ENCODE results near the gene SGCA.

The SGCA gene

DNA sequence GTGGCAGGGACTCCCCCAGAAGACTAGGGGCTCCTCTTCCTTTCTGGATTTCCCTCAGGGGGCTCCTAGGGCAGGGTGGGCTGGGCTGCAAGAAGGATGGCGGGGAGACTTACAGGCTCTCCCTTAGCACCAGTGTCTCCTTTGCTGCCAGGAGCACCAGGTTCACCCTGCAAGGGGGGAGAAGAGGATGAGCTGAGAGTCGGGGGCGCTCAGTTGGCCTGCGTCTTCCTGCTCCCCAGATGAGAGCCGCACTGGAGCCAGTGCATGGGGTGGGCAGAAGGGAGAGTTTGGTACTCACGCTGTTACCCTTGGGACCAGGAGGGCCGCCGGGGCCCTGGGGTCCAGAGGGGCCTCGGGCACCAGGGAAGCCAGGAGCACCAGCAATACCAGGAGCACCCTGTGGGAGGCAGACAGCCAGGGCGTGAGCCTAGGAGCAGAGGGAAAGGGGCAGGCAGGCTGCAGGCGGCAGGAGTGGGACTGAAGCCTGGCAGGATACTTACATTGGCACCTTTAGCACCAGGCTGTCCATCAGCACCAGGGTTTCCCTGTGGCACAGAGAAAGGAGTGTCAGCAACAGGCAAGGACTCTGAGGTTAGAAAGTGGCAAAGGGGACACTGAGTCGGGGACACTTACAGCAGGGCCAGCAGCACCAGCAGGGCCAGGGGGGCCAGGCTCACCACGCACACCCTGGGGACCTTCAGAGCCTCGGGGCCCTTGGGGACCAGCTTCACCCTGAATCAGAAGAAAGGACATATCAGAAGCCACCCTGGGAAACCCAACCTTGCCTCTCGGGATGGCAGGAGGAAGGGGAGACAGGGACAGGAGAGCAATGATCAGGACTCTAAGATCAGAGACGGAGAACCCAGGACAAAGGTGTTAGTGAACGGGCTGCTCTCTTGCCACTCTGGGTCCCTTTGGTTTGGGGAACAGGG is 29.4 kb downstream of the SGCA start:
- no peak for DNase-seq (ENCODE audit: low spot score)

DNA sequence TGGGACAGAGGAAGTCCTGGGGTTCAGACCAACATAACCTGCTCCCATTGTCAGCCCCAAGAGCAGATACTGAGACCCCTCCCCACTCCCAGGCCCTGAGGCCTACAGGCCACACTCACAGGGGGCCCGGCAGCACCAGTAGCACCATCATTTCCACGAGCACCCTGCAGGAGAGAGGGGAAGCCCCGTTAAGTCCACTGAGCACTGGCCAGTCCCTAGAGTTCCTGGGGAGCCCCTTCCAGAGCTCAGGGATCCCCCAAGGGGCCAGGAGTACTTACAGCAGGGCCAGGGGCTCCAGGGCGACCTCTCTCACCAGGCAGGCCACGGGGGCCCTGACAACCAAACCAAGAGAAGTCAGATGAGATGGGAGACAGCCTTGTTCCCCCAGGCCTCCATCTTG is 30.2 kb downstream of the SGCA start:
- no peak for DNase-seq (ENCODE audit: low spot score)

GRCh38 chr17:50196826-50197225 is 31.0 kb downstream of the SGCA start:
- no peak for DNase-seq (ENCODE audit: low spot score)

- peak; percentile 39 for DNase-seq (ENCODE audit: low spot score)
Measured at GRCh38 chr17:50198026-50198669, 32.3 kb downstream of the SGCA start.

DNA sequence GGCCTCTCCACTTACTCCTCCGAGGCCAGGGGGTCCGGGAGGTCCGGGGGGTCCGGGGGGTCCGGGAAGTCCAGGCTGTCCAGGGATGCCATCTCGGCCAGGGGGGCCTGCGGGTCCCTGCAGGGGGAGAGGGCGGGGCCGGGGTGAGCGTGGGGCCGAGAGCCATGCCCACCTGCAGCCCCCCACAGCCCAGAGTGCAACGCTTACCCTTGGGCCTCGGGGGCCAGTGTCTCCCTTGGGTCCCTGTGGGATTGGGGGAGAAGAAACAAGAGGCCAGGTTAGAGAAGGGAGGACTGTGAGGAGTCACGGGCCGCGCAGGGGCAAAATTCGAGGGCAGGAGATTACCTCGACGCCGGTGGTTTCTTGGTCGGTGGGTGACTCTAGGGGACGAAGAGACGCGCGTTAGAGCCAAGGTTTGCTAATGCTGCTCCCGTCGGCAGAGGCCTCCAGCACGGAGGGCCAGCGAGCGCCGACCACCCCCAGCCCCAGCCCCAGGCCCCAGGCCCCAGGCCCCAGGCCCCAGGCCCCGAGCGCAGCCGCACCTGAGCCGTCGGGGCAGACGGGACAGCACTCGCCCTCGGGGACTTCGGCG is 33.5 kb downstream of the SGCA start:
- no peak for DNase-seq (ENCODE audit: low spot score)

GRCh38 chr17:50199803-50200456 is 34.1 kb downstream of the SGCA start:
- DNase-seq (ENCODE audit: low spot score): peak; percentile 58

DNA sequence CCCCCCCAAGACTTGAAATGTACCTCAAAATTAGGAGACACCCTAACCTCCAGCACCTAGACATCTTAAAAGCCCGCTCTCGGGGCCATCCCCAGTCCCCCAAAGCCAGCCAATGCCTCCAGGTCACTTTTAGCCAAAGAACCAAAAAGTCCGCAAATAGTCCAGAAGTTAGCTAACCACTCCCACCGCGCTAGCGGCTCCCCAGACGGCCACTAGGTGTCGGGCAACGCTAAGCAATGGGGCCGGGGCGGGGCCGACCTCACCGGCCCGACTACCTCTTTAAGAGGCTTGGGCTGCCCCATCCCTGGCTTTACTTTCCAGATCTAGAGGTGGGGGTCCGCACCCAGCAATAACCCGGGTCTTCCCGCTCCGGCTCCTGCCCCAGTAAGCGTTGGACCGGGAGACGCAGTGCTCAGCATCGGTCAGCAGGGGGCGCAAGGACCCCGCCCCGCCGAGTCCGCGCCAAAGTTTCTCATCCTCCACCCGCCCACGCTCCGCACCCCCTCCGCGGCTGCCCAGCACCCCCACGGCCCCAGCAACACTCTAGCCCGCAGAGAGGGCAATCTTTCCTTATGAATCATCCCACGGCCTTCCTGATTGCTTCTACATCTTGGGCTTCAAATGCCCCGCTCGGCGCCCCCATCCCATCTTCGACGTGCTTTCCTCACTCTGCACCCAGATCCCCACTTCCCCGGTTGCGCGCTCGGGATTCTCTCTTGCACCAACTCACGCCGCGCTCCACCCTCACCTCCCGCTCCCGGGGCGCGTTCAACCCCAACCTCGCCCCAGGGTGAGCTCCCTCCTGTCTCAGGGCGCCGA is 34.9 kb downstream of the SGCA start:
- peak; percentile 82 for DNase-seq (ENCODE audit: low spot score)

- DNase-seq (ENCODE audit: low spot score): peak; percentile 42
Measured at GRCh38 chr17:50201276-50201854, 35.6 kb downstream of the SGCA start, which contains the start of gene COL1A1. TSS of gene COL1A1 (minus strand) at chr17:50201631. CDS start at chr17:50201513, 118 bp downstream.

DNA sequence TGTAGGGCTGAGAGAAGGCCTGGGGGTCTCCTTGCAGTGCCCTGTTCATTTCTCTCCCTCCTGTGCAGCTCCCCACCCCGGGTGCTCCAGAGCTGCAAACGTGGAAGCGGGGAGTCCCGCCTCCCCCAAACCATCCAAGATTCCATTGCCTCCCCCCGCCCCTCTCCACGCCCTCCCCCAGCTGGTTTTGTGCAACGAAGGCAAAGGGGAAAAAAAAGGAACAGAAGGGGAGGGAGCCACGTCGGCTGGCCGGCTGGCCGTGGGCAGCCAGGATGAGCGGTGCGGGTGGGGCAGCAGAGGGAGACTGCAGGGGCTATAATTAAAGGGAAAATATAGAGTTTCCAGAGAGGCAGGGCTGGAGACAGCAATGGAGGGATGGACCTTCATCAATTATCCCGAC is 37.3 kb downstream of the SGCA start:
- no peak for DNase-seq (ENCODE audit: low spot score)

GRCh38 chr17:50203604-50204345 is 38.0 kb downstream of the SGCA start:
- DNase-seq (ENCODE audit: low spot score): no peak

GRCh38 chr17:50204431-50204830 is 38.6 kb downstream of the SGCA start:
- DNase-seq (ENCODE audit: low spot score): no peak

DNA sequence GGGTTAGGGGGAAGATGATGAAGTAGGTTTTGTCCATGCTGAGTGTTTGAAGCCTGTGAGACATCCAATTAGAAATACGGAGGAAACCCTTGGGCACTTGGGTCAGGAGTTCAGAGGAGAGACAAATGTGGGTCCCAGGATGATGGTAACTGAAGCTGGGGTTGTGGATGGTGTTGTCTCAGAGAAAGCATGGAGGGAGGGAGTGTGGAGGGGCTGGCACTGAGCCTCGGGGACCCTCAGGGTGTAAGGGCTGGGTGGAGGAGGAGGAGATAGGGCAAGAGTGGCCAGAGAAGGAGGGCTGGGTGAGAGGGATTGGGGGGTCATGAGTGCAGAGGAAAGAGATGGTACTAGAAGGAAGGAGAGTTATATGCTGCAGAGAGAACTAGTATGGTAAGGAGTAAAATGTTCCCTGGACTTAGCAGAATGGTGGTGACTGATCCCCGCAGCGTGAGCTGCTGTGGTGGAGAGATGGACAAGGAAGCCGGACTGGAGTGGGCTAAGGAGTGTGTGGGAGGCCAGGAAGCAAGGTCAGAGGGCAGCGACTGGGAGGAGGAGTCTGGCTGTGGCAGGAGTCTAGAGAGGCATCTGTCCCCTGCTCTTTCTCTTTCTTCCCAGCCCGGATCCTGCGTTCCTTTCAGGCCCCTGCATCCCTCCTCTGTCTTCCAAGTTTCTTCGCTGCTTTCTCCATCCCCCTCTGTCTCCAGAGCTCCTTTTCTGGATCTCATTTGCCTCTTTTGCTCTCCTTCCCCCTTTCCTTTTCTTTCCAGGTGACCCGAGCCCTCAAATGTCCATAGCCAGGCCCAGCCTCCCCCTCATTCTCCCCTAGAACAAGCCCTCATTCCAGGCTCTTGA is 39.5 kb downstream of the SGCA start:
- DNase-seq (ENCODE audit: low spot score): no peak

DNA sequence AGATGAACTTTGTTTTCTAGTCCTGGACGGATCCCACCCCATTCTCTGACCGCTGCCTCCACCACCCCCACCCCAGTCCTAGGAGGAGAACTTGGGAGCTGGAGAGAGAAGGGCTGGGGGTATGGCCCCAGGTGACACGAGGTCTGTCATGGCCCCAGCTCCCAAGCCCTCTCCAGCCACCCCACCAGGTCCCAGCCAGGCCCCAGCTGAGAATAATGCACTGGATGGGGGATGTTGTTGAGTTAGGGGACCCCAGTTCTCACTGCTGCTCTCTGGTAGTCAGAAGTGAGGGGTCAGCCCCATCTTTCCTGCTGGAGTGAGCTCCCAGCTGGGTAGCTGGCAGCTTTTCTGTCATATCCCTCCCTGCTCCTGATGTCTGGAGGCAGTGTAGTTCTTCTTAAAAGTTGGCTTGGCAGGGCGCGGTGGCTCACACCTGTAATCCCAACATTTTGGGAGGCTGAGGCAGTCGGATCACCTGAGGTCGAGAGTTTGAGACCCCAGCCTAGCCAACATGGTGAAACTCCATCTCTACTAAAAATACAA is 40.2 kb downstream of the SGCA start:
- no peak for DNase-seq (ENCODE audit: low spot score)

DNA sequence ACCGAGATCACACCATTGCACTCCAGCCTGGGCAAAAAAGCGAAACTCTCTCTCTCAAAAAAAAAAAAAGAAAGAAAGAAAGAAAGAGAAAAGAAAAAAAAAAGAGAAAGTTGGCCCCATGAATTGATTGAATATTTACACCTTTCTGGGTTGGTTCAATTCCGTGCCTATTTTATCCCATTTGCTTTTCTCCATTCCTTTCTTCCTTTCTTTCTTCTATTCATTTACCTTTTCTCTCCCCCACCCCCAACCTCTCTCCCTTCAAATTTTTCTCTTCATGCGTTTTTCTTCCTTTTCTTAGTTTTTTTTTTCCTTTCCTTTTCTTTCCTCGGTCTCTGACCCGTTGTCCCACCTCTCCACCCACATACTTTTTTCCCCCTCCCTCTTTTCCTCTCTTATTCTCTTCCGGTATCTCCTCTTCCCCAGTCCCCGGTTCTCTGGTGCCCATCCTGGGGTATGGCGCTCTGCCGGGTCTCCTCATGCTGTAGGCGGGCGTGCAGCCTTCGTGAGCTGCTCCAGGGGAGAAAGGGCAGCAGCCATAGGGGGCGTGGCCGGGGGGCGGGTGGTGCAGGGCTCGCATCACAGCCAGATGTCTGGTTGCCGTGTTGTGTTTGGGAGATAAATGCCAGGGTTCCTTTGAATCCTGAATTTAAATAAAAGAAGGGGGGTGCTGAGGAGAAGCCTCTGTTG is 40.9 kb downstream of the SGCA start:
- no peak for DNase-seq (ENCODE audit: low spot score)

DNA sequence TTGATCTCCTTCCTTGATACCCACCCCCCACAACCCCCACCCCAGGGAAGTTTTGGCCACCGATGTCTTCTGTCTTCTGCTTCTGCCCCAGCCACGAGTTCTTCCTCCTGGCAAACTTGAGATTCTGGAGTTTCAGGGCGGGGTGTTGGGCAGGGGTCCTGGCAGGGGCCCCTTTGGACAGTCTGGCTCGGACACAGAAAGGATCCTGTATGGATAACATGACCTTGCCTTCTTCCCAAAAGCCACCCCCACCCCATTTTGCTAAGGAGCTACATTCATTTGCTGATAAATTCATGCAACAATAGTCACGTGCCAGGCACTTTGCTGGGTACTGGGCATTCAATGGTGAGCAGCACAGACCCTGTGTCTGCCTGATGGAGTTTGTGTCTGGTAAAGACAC is 41.5 kb downstream of the SGCA start:
- DNase-seq (ENCODE audit: low spot score): no peak

GRCh38 chr17:50207792-50208567 is 42.2 kb downstream of the SGCA start:
- DNase-seq (ENCODE audit: low spot score): no peak

DNA sequence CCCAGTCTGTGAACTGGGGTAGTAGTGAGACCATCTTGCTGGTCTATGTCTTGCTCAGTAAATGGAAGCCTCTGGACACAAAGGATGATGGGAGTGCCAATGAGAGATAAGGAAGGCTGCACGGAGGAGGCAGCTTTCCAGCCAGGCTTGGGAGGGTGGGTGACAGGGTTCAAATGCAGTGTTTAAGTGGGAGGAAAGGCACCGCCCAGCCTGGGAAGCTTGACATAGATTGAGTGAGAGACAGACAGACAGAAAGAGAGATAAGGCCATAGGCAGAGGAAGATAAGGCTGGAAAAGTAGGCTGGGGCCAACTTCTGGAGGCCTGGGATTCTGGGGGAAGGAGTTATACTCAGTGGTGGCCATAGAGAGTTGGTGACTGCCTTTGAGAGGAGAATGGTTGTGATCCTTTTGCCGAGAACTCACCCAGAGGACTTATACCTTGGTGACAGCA is 42.8 kb downstream of the SGCA start:
- DNase-seq (ENCODE audit: low spot score): no peak

DNA sequence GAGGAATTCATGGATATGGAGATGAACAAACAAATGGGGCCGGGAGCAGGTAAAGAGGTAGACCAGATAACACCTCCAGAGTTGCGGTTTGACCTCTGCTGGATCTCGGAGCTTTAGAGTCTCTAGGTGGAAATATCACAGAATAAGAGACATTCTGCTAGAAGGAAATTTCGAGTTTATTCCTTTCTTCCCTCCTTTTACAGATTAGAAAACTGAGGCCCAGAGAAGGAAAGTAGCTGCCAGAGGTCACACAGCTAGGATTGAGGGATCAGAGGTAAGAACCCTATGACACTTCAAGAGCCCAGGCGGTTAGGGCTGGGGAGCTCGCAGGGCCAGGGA is 43.3 kb downstream of the SGCA start:
- DNase-seq (ENCODE audit: low spot score): no peak
